HEK293 (cell line): ENCODE measurements around the gene BSDC1.
A peak's percentile ranks its signal among the peaks of the same experiment; 100 is the strongest.

Experiments used
- EGR2 ChIP-seq: fragments of 450-650 bp; formaldehyde crosslinking; IDR thresholded peaks from 2 replicates; pipeline ENCODE4 v1.5.1; 2016; ENCODE audit warnings: low read depth, missing biosample characterization, missing genetic modification characterization
- KLF16 ChIP-seq: fragments of 450-650 bp; formaldehyde crosslinking; IDR thresholded peaks from 2 replicates; pipeline ENCODE4 v1.5.1; 2017; ENCODE audit warnings: missing biosample characterization, missing genetic modification characterization
- KLF7 ChIP-seq: fragments of 450-650 bp; formaldehyde crosslinking; IDR thresholded peaks from 2 replicates; pipeline ENCODE4 v1.5.1; 2016; ENCODE audit warnings: missing biosample characterization, missing genetic modification characterization, borderline replicate concordance
- ZBTB17 ChIP-seq: fragments of 450-650 bp; formaldehyde crosslinking; IDR thresholded peaks from 2 replicates; pipeline ENCODE4 v1.5.1; 2016; ENCODE audit warnings: missing biosample characterization, missing genetic modification characterization
- ZFHX2 ChIP-seq: fragments of 450-650 bp; formaldehyde crosslinking; conservative IDR thresholded peaks from 2 replicates; pipeline ENCODE4 v1.5.1; 2016; ENCODE audit warnings: missing biosample characterization, missing genetic modification characterization
- ZNF24 ChIP-seq: fragments of 450-650 bp; formaldehyde crosslinking; IDR thresholded peaks from 2 replicates; pipeline ENCODE4 v1.5.1; 2016; ENCODE audit warnings: missing biosample characterization, missing genetic modification characterization
- ZNF416 ChIP-seq: fragments of 450-650 bp; formaldehyde crosslinking; IDR thresholded peaks from 2 replicates; pipeline ENCODE4 v1.5.1; 2016; ENCODE audit warnings: missing biosample characterization, missing genetic modification characterization
- ZNF830 ChIP-seq: fragments of 450-650 bp; IDR thresholded peaks from 2 replicates; pipeline ENCODE4 v1.5.0; 2018; ENCODE audit warnings: missing biosample characterization, missing genetic modification characterization, low read depth, mild to moderate bottlenecking, moderate library complexity
- TF ChIP-seq, protein P1 (sequence below): sonication (generic); formaldehyde crosslinking; IDR thresholded peaks from 2 replicates; pipeline ENCODE4 v1.8.1; 2022; ENCODE audit warnings: mild to moderate bottlenecking, moderate library complexity, missing genetic modification reagents
- TF ChIP-seq, protein P2 (sequence below): fragments of 450-650 bp; formaldehyde crosslinking; IDR thresholded peaks from 2 replicates; pipeline ENCODE4 v1.5.1; 2016; ENCODE audit warnings: missing biosample characterization, missing genetic modification characterization
- TF ChIP-seq, protein P3 (sequence below): fragments of 450-650 bp; formaldehyde crosslinking; optimal IDR thresholded peaks from 2 replicates; pipeline ENCODE3; 2016; ENCODE audit warnings: missing biosample characterization, mild to moderate bottlenecking, missing genetic modification characterization
- TF ChIP-seq, protein P4 (sequence below): fragments of 450-650 bp; formaldehyde crosslinking; IDR thresholded peaks from 2 replicates; pipeline ENCODE4 v1.5.1; 2016; ENCODE audit warnings: missing biosample characterization, missing genetic modification characterization

DNA sequence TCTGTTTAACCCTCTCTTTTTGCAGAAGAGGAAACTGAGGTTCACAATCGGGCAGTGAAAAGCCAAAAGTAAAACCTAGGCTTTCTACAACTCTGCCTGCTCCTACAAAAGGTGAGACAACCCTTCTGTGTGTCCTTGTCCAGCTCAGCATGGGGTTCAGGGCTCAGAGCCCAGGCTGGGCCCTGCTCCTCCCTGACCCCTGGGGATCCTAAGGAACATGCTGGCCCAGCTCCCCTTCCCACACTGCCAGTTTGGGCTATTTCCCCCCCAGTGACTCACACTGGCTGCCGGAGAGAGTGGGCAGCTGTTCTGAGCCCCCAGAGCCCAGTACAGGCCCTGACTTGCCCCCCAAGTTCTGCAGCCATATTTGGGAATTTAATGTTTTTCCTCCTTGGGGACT, 40.8 kb downstream of the BSDC1 start:
- TF ChIP-seq ZBTB17 (tag by site-specific recombination) (no peak), EGR2 (tag by site-specific recombination) (no peak), ZNF830 (tag by site-specific recombination) (no peak), KLF7 (tag by site-specific recombination) (no peak), ZNF416 (no peak), ZNF24 (tag by site-specific recombination) (no peak), KLF16 (tag by site-specific recombination) (no peak), ZFHX2 (tag by site-specific recombination) (peak; percentile 45; the same call in 1 of the 2 replicates)
- TF ChIP-seq, protein P1, sequence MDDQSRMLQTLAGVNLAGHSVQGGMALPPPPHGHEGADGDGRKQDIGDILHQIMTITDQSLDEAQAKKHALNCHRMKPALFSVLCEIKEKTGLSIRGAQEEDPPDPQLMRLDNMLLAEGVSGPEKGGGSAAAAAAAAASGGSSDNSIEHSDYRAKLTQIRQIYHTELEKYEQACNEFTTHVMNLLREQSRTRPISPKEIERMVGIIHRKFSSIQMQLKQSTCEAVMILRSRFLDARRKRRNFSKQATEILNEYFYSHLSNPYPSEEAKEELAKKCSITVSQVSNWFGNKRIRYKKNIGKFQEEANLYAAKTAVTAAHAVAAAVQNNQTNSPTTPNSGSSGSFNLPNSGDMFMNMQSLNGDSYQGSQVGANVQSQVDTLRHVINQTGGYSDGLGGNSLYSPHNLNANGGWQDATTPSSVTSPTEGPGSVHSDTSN (CRISPR knock-in tag): no peak
- TF ChIP-seq, protein P2, sequence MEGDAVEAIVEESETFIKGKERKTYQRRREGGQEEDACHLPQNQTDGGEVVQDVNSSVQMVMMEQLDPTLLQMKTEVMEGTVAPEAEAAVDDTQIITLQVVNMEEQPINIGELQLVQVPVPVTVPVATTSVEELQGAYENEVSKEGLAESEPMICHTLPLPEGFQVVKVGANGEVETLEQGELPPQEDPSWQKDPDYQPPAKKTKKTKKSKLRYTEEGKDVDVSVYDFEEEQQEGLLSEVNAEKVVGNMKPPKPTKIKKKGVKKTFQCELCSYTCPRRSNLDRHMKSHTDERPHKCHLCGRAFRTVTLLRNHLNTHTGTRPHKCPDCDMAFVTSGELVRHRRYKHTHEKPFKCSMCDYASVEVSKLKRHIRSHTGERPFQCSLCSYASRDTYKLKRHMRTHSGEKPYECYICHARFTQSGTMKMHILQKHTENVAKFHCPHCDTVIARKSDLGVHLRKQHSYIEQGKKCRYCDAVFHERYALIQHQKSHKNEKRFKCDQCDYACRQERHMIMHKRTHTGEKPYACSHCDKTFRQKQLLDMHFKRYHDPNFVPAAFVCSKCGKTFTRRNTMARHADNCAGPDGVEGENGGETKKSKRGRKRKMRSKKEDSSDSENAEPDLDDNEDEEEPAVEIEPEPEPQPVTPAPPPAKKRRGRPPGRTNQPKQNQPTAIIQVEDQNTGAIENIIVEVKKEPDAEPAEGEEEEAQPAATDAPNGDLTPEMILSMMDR (tag by site-specific recombination): no peak
- TF ChIP-seq, protein P3, sequence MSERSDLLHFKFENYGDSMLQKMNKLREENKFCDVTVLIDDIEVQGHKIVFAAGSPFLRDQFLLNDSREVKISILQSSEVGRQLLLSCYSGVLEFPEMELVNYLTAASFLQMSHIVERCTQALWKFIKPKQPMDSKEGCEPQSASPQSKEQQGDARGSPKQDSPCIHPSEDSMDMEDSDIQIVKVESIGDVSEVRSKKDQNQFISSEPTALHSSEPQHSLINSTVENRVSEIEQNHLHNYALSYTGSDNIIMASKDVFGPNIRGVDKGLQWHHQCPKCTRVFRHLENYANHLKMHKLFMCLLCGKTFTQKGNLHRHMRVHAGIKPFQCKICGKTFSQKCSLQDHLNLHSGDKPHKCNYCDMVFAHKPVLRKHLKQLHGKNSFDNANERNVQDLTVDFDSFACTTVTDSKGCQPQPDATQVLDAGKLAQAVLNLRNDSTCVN (tag by site-specific recombination): no peak
- TF ChIP-seq, protein P4, sequence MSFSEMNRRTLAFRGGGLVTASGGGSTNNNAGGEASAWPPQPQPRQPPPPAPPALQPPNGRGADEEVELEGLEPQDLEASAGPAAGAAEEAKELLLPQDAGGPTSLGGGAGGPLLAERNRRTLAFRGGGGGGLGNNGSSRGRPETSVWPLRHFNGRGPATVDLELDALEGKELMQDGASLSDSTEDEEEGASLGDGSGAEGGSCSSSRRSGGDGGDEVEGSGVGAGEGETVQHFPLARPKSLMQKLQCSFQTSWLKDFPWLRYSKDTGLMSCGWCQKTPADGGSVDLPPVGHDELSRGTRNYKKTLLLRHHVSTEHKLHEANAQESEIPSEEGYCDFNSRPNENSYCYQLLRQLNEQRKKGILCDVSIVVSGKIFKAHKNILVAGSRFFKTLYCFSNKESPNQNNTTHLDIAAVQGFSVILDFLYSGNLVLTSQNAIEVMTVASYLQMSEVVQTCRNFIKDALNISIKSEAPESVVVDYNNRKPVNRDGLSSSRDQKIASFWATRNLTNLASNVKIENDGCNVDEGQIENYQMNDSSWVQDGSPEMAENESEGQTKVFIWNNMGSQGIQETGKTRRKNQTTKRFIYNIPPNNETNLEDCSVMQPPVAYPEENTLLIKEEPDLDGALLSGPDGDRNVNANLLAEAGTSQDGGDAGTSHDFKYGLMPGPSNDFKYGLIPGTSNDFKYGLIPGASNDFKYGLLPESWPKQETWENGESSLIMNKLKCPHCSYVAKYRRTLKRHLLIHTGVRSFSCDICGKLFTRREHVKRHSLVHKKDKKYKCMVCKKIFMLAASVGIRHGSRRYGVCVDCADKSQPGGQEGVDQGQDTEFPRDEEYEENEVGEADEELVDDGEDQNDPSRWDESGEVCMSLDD (tag by site-specific recombination): no peak
